ENCODE measurements around the gene TPGS1.
A peak's percentile ranks its signal among the peaks of the same experiment; 100 is the strongest.

Gene TPGS1

DNA sequence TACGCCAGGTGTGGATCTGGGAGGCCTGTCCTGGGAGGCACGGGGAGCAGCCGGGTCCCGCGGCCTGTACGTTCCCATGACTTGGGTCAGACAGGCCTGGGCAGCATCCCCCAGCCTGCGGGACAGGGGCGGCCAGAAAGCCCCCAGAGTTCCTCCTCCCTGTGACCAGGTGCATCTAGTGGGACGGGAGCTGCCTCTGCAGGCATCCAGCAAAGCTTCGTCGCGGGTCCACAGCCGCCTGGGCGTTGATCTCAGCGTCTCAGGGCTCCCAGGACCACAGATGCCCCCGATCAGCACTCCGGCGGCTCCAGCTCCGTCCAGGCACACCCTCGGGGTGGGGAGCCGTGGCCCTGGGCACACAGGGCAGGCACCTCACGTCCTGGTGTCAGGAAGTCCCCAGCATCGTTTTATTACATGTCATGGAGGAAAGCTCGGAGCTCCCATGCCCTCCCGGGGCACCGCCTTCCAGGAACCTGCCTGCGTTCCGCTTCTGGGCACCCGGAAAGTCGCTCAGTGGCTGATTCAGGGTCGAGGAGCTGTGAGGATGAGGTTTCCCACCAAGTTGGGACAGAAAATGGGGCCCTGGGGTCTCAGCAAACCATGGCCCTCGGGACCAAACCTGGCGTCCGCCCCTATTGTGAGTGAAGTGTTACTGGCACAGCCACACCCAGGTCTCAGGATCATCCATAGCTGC lies 35.0 kb downstream of the TPGS1 start:
- DNase-seq: no peak

DNA sequence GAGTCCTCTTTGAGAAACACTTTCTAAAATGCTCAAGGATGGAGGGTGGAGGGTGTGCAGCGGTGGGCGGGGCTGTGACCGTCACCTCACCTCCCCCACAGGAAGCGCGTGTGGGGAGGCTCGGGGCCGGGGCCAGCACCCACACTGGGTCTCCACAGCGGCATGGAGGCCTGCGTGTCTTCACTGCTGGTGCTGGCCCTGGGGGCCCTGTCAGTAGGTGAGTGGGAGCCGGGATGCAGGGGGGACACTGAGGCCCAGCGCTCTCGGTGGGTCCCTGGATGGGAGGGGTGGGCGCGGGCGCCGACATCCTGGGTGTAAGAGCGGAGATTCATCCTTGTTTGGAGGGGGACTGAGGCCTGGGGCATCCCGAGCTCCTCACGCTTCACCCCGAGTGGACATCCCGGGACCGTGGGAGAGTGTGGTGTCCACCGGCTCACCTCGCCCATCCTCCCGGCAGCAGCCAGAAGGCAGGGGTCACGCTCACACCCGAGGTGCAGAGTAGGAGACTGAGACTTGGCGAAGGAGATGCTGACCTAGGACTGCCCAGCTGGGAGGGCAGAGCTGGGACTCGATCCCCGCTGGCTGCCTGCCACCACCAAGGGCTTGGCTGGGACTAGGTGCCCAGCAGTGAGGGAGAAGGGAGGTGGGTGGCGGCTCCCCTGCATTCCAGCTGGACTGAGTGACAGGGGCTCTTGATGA lies 36.8 kb downstream of the TPGS1 start, which contains the start of gene GZMM:
Gene GZMM, plus strand, starts transcription at position 144 of the 699 bp plus-strand sequence. Its CDS starts 19 bp downstream, at position 163.
- peak; percentile 82 for DNase-seq

DNA sequence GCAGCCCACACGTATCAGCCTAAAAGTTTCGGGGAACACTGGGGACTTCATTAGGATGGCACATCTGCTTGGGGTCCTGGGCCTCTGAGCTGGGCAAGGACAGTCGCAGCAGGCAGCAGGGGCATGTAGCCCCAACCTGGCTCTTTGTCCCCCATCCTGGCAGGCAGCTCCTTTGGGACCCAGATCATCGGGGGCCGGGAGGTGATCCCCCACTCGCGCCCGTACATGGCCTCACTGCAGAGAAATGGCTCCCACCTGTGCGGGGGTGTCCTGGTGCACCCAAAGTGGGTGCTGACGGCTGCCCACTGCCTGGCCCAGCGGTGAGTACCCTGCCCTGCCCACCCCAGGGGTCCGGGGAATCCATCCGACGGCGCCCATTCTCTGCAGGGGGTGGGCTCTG lies 39.8 kb downstream of the TPGS1 start:
- no peak for DNase-seq

DNA sequence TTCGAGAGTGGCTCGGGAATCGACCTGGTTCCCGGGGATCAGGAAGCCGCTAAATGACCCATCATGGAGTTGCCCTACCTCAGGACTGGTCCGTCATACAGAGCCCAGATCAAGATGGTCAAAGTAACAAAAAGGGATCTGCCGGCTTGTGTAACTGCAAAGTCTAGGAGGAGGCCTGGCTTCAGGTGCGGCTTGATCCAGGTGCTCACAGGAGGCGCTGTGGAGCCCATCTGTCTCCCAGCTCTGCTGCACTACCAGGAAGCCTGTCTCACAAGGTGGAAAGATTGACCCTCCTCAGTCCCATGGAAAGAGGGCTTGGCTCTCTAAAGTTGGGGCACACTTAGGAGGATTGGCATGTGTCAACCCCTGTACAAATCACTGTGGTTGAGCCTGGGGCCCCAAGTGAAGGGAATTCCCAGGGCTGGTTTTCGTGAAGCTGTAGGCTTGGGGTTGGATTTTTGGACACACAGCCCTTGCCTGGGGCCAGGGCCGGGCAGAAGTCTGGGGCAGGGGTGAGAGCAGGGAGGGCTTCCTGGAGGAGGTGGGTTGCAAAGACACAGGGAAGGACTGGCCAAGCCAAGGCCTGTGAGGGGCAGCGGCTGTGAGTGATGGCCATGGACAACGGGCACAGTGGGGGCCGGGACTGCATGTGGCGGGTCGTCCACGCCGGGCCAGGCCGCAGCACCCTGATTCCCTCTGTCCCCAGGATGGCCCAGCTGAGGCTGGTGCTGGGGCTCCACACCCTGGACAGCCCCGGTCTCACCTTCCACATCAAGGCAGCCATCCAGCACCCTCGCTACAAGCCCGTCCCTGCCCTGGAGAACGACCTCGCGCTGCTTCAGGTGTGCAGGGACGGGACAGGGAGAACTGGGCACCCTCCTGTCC lies 40.8 kb downstream of the TPGS1 start:
- no peak for DNase-seq

DNA sequence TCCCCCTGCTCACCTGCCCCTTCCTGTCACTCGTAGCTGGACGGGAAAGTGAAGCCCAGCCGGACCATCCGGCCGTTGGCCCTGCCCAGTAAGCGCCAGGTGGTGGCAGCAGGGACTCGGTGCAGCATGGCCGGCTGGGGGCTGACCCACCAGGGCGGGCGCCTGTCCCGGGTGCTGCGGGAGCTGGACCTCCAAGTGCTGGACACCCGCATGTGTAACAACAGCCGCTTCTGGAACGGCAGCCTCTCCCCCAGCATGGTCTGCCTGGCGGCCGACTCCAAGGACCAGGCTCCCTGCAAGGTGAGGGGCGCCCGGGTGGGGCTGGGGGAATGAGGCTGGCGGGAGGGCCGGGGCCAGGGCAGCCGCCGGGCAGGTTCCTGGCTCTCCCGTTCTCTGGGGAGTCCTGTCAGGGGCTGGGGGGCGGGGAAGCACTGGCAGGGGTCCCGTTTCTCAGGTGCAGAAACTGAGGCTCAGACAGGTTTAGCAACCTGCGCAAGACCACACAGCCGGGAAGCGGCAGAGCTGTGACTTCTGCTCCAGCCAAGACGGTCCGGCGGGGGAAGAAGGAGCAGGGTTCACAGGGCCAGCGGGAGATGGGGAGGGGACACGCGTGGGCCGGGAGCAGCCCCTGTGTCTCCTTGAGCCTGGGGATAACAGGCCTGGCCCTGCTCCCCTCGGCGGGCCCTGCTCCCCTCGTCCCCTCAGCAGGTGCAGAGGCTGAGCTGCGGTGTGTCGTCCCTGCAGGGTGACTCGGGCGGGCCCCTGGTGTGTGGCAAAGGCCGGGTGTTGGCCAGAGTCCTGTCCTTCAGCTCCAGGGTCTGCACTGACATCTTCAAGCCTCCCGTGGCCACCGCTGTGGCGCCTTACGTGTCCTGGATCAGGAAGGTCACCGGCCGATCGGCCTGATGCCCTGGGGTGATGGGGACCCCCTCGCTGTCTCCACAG lies 41.9 kb downstream of the TPGS1 start:
- DNase-seq: no peak

DNA sequence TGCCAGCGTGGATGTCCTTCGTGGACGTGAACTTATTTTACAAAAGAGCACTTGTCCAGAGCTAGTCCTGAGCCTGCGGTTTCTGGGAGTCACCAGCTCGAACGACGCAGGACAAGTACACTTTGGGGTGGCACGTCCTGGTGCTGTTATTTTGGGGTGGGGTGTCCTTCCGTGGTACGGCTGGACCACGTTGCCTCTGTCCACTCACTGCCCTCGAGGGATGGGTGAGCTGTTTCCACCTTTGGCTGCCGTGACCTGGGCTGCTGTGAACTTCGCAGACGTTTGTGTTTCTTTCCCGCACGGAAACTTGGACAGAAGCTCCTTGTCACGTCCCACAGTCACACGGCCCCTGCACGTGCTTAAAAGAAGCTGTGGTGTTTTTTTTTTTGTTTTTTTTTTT lies 47.5 kb downstream of the TPGS1 start:
- no peak for DNase-seq

DNA sequence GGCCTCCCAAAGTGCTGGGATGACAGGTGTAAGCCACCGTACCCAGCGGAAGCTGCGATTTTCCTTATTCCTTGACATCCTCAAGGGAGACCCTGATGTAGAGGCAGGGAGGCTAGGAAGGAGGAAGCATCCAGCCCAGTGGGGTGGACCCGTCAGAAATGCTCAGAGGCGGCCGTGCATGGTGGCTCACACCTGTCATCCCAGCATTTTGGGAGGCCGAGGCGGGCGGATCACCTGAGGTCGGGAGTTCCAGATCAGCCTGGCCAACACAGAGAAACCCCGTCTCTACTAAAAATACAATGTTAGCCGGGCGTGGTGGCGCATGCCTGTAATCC lies 48.1 kb downstream of the TPGS1 start:
- no peak for DNase-seq

DNA sequence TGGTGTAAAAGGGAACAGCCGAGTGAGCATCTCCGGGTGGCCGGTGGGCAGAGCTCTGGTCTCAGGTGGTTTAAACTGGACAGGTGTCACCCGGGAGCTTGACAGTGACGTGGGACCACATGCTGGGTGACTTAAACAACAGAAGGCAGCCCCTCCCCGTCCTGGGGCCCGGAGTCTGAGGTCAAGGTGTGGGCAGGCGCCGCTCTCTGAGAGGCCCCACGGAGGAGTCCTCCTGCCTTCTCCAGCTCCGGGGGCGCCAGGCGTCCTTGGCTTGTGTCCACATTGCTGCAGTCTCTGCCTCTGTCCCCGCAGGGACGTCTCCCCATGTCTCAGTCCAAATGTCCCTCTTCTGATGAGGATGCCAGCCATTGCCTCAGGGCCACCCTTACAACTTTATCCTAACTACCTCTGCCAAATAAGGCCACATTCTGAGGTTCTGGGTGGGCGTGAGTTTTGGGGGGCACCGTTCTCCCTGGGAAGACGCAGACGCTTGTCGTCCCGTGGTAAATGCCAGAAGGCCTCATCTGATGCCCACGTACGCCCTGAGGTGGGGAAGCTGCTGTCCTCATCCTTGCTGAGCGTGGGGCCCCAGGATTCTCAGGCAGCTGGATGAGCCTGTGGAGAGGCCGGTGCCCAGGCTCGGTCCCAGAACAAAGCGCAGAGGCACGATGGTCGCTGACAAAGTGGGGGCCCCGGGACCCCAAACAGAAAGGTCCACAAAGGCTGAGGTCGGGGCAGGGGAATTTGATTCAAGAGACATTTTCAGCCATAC lies 49.5 kb downstream of the TPGS1 start:
- no peak for DNase-seq

DNA sequence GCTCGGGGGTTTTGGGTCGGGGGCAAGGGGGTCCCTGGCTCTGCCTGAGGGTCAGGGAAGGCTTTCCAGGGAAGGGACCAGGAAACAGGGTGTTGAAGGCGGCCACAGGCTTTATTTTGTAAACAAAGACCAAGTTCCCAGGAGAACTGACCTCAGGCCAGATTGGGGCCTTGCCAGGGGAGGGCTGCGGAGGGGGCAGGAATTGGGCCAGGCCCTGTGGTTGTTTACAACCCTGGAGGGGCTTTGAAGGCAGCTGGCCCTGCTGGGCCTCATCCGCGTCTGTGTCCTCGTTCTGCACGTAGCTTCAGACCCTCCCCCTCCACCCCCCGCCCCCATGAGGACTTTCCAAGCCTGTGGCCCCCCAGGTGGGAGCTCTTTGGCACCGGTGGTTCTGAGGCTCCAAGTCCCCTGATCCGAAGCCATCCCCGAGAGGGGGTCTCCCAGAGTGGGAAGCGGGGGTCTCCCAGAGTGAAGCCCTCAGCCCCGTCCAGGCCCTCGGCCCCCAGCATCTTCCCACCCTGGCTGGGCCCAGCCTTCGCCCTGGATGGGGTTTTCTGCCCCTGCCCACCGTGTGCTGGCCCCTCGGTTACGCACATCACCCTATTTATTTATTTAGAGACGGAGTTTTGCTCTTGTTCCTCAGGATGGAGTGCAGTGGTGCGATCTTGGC lies 51.6 kb downstream of the TPGS1 start:
- DNase-seq: no peak

DNA sequence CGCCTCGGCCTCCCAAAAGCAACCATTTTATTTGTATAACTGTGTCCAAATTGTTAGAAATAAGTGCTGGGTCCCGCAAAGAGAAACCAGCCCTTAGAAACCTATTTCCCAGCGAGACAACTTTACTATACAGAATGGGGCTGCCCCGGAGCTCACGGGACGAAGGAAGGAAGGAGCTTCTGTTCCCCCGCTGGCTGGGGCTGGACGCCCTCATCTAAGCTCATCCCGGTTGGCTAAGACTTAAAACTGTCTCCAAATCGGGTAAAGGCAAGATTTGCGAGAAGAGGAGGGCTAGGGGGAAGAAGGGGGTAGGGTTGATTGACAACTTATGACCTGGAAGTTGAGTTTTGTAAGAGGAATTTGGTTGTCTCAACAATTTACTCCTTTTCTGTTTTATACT lies 52.8 kb downstream of the TPGS1 start:
- no peak for DNase-seq

DNA sequence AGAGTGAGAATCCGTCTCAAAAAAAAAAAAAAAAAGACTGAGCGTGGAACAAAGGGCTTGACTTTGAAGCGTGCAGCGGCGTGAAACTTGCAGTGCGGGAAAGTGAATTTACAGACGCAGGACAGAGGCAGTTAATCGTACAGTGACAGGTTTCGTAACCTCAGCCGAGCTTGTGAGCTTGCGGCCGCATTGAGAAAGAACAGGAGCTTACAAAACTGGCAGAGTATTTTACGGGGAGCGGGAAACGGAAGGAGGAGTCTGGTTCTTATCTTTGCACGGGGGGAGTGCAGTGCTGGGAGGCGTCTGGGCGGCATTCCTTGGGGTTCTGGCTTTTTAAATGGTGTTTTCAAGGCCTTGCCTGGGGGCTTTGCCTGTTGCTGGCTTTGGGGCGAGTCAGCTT lies 59.1 kb downstream of the TPGS1 start:
- DNase-seq: no peak

DNA sequence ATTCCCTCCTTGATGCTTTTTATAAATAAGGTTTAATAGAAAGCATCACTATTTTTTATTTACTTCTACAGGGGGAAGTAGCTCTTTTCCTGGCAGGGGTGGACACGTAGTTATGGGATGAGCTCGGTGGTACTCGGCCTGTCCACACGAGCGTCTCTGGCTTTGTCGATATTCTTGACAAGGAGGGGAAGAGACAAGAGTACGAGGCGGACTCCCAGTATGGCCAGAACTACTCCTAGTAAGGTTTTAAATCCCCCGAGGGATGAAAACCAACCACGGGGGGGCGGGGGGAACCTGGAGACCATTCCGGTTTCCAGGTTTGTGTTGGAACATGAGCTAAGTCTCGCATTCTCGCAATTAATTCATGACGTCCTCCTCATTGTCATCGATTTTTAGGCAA lies 59.5 kb downstream of the TPGS1 start:
- no peak for DNase-seq

DNA sequence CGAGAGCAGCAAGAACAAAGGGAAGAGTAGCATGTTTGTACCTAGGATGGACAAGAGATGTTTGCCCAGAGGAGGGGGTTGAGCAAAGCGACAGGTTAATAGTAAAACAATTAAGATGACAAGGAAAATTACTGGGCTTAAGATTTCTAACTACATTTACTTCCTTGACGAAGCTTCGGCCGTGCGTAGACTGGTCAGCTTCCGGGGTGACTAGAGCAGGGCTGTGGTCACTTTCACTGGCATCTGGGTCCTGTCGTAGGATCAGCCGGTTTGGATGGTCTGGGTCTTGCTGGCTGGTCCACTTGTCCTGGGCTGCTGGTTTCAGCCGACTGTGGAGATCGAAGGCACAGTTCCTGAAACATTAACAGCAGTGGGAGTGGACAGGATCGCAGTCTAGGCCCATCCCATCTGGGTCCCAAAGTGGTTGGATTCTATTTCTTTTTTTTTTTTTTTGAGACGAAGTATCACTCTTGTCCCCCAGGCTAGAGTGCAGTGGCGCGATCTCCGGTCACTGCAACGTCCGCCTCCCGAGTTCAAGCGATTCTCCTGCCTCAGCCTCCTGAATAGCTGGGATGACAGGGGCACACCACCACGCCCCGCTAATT lies 60.1 kb downstream of the TPGS1 start:
- DNase-seq: no peak

Data from stimulated activated CD8-positive, alpha-beta memory T cell treated with anti-CD3 and anti-CD28 coated beads, Interleukin-4, amount 100 ng/mL, for 48 hours (primary cell).